Measurements from ENCODE around the gene NVL. TPM values are rescaled to one million over a fixed set of nuclear protein-coding genes. Genes with fewer than 3 reads are reported as not detected.
"Not testable (repeated sequence)": the region's sequence is repeated elsewhere in the genome, so short reads cannot be mapped to it uniquely, and the experiment has no call there.

Gene NVL
- total RNA-seq, 1 donor from 2014 or later, result 22.3 TPM

DNA sequence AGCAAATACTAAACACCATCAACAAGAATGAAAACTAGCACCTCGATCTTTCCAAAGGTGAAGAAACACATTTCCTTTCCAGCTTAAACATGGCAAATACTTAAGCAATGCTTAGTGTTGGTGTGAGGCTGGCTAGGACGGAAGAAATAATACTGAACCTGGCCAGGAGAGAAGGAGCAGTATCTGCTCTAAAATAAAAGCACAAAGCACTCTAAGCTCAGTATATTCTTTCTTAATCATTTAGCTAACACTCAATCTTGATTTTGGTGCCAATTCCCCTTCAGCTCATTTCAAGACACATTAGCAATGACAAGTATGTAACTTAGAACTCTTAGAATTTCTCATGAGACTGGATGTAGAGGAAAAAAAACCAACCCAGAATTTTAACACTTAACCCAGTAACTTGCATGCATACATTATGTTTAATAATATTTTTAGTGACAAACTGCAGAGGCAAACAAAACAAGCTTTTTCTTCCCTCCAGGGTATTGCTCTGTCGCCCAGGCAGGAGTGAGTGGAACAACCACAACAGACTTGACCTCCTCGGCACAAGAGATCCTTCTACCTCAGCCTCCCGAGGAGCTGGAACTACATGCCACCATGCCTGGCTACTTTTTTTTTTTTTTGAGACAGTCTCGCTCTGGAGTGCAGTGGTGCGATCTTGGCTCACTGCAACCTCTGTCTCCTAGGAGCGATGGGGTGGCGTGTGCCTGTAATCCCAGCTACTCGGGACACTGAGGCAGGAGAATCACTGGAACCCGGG is 92.7 kb downstream of the NVL start:
- DNase-seq (ENCODE audit: low read depth in 2 of 2), result no peak

DNA sequence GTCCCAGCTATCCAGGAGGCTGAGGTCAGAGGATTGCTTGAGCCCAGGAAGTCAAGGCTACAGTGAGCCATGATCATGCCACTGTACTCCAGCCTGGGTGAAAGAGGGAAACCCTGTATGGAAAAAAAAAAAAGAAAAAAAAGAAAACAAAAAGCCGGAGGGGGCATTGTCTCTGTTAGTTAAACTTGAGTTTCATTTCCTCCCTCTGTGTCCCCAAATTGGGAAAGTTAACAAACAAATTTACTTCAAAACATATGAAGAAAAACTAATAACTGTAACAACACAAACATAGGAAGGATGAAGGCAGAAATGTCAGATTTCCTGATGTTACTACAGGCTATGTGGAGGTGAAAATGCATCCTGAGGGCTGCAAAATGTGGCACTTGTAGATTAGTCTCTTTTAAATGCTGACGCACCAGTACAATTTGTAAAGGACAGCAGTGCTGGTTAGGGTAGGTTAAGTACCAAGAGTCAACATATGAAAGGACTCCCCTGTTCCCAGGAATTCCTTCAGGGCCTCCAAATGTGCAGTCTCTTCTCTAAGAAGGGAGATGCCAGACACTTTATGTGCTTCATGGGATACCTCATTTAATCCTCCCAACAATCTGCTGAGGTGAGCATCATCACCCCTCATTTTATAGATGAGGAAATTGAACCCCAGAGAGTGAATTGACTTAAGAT is 94.0 kb downstream of the NVL start:
- no peak for DNase-seq (ENCODE audit: low read depth in 2 of 2)

DNA sequence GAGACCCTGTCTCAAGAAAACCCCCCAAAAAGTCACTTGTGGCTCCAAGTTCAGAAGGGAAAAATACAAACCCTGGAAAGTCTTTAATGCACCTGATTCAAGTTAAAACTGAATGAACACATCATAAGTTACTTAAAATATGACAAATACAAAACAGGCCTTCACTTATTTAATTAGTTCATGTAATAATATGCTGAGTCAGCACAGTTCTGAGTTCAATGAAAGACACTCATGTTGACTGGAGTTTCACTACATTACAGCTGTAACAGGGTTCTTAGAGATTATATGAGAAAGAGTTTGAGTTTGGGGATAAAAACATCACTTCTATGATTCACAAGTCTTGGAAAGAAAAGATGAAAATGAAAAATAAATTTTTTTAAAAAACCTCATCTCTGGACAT is 96.0 kb downstream of the NVL start:
- DNase-seq (ENCODE audit: low read depth in 2 of 2), result no peak

DNA sequence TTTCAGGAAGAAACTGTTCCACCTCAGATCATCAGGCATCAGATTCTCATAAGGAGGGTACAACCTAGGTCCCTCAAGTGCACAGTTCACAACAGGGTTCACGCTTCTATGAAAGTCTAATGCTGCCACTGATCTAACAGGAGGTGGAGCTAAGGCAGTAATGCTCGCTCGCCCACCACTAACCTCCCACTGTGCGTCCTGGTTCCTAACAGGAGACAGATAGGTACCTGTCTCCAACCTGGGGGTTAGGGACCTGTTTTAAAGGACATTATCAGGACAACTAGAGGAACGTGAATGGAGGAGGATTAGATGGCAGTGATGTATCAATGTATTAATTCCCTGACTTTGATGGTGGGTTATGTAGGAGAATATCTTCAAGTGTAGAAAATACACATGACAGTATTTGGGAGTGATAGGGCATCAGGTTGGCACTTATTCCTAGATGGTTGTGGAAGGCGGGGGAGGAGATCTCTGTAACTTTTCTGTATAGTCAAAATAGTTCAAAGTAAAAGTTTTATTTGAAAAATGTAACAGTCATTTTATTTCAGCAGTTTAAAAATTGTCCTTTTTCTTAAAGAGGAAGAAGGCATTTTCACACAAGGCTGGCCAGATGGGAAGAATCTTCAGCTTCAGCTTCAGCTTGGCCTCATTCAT is 103.0 kb downstream of the NVL start:
- no peak for DNase-seq (ENCODE audit: low read depth in 2 of 2)

DNA sequence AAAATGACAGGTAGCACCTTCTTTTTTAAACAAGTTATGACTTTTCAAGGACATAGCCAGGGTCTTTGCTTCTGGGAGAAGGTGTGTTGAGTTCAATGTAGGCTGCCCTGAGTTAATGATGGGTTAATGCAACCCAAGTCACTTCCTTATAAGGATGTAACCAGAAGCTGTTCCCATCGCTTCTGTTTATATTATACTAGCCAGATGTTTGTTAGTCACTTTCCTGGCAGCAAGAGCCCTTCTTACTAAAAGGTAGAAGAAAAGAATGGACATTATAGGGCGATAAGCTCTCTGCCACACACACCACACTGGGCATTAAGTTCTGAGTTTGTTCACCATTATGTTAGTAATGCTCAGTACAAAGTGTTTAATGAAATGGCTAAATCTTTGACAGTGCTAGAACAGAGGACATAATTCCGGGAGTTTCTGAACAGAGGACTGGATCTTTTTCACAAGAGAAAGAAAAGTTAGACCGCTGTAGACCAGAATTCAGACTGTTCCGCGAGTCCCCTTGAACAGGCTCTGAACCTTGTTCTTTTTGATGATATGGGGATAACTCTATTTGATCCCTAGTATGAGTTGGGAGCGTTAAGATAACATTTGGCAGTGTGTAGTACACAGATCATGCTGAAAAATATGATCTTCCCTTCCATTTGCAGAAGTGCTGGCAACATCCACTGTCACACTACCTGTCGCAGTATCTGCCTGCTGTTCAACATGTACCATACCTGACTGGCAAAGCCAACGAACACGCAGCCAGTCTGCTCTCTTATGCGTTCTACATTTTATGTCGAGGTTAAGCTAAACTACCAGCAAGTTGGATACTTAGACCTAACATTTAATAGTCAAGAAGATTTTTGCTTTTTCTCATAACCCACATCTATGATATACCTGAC is 105.9 kb downstream of the NVL start:
- DNase-seq (ENCODE audit: low read depth in 2 of 2), result peak in 1 of 2 donors; percentile 76

DNA sequence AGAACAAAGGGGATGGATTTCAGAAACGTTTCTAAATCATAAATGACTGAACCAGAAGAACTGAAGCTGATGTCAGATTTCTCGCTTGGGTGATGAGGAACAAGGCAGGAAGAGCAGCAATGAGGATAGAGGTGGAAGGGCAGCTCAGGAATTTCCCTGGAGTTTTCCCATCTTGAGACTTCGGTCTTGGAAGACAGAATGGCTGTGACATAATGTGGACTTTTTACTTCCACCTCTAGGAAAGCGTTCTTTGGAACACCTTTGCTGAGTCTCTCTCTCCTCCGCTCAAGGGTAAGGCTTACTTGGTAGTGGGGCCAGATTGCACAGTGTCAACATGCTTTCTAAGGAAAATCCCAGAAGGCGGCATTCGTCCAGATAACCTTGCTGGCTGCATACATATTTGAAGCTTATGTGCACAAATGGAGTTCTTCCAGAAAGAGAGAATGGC is 110.3 kb downstream of the NVL start:
- peak in 1 of 2 donors; percentile 22 for DNase-seq (ENCODE audit: low read depth in 2 of 2)

DNA sequence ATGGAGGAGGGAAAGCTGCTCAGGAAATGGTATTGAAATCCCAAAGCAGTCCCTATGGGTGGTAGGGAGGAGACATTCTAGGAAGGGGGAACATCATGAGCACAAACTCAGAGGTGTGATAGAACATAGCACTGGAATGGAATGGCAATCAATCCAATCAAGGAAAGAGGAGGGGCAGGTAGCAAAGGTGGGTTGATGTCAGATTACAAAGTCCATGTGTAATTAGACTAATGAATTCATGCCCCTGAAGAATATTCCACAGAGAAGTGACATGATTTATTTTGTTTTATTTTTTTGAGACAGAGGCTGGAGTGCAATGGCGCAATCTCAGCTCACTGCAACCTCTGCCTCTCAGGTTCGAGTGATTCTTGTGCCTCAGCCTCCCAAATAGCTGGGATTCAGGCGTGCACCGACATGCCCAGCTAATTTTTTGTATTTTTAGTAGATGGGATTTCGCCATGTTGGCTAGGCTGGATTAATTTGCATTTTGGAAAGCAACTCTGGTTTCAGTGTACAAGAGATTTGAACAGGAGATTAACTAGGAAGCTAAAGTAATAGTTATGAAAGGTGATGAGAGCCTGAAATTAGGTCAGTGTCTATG is 110.9 kb downstream of the NVL start:
- no peak for DNase-seq (ENCODE audit: low read depth in 2 of 2)

DNA sequence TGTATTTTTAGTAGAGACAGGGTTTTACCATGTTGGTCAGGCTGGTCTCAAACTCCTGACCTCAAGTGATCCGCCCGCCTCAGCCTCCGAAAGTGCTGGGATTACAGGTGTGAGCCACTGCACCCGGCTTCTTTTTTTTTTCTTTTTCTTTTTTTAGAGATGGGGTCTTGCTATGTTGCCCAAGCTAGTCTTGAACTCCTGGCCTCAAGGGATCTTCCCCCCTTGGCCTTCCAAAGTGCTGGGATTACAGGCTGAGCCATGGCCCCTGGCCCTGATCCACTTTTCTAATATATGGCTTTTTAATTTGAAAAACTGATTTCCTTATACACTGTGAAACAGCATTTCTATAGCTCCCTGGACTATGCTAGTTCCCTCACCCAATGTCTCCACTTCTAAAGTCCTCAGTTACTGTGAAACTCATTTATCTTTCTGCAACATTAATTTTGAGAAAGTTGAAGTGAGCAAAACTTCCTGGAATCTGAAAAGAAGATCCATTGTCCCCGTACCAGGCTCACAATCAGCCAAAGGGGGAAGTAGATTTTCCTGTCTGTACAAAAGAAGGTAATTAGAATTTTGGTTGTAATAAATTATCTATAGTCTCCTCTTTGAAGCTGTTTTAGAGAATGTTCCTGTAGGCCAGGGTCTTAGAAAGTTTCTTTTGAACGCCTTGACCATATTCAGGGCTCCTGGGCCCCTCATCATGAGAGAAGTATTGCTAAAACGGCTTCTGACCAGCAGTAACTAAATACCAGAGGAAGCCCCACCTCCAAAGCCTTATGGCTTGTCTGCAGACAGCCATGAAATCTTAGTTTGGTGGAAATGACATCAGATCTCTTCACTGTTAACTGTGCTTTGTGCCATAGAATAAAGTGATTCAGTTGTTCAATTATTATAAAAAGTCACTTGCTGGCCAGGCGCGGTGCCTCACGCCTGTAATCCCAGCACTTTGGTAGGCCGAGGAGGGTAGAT is 112.0 kb downstream of the NVL start:
- DNase-seq (ENCODE audit: low read depth in 2 of 2), result no peak

DNA sequence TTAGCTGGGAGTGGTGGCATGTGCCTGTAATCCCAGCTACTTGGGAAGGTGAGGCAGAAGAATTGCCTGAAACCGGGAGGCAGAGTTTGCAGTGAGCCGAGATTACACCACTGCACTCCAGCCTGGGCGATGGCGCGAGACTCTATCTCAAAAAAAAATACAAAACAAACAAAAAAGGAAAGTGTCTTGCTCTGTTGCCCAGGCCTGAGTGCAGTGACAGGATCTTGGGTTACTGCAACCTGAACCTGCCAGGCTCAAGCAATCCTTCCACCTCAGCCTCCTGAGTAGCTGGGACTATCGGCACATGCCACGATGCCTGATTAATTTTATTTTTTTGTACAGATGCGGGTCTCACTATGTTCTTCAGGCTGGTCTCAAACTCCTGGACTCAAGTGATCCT is 113.6 kb downstream of the NVL start:
- DNase-seq (ENCODE audit: low read depth in 2 of 2), result no peak

DNA sequence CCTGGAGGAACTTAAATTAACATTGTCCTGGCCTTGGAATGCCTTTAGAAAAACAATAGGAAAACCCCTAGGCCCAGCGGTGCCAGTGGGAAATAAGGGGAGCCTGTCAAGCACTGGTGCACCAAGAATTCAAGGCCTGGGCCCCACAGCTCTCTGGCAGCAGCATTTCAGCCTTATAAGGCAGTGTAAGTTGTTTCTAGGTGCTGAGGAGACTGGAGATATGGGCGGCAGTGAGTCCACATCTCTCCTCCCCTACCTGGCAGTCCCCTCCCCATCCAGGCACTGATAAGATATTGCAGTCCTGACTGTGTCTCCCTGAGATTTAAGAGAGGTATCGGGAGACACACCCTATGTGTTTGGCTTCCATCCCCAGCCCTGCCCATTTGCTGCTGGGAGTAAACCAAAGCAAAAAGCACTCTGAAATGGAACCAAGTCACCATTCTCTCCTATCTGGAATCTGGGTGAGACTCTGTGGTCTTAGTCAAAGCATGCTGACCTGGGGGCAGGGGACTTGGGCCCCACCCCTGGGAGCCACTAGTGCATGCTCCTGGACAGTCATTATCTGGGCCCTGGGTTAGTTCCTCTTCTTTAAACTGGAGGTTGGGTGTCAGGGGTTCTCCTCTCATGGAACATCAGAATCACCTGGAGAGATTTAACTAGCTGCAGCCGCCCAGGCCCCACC is 116.4 kb downstream of the NVL start:
- DNase-seq (ENCODE audit: low read depth in 2 of 2), result no peak

DNA sequence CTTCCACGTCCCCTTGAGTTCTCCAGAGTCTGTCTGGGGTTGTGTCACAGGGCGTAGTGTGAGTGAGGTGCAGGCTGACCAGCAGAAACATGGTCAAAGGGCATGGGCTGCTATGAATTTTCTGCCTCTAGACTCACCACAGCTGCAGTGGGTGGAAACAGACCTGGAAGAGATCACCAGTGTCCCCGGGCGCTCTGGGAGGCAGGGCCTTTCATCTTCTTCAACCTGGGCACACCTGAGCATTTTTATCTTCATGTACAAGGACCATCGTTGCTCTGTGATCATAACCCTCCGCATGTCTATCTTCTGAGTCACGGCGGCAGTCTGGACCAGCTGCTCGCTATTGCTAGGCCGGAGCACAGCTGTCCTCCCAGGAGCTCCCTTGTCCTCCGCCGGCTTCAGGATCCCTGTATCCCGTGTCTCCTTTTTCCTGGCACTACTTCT is 117.3 kb downstream of the NVL start:
- no peak for DNase-seq (ENCODE audit: low read depth in 2 of 2)

DNA sequence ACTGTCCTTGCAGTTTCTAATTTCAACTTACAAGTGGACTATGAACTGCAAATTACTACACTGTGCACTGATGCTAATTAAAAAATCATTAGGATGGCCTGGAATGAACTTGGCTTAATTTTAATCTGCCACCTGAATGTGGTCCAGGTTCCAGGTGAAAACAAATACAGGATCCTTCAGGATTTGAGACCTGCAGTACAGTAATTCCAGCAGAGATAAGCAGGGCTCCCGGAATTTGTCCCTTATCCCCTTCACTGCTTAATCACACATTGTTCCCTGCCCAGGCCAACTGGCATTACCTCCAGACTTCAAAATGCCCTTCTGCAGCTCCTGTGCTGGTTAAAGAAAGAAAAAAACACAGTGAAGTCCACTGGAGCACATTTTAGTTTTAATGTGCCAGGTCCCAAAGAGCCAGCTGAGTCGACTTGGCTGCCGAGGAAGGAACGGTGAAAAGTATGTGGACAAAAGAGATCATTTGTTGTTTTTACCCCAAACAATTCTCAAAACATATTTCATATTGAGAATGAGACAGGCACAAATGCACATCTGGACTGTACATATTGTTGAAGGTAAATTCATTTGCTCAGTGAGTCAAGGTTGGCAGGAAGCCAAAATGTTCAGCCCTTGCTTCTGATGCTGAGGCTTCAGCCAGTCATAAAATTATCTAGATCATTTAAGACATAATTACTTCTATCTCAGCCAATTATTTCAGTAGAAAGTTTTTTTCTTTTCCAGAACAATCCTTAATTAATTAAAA is 118.6 kb downstream of the NVL start:
- peak; percentile 54 to 86 for DNase-seq (ENCODE audit: low read depth in 2 of 2)

DNA sequence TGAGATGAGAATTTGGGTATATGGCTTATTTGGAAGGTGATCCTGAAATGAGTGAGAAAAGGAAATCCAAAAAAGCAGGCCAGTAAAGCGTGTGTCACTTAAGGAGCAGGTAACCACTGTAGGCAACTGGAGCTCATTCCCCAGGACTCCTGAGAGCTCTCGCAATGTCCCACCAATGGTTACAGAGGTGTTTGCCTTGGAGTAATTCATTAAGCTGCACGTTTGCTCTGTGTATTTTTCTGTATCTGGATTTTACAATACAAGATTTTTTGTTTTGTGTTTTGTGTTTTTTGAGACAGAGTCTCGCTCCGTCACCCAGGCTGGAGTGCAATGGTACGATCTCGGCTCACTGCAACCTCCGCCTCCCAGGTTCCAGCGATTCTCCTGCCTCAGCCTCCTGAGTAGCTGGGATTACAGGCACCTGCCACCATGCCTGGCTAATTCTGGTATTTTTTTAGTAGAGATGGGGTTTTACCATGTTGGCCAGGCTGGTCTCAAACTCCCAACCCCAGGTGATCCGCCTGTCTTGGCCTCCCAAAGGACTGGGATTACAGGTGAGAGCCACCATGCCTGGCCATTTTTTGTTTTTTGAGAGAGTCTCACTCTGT is 123.9 kb downstream of the NVL start:
- not testable (repeated sequence) for DNase-seq (ENCODE audit: low read depth in 2 of 2)

DNA sequence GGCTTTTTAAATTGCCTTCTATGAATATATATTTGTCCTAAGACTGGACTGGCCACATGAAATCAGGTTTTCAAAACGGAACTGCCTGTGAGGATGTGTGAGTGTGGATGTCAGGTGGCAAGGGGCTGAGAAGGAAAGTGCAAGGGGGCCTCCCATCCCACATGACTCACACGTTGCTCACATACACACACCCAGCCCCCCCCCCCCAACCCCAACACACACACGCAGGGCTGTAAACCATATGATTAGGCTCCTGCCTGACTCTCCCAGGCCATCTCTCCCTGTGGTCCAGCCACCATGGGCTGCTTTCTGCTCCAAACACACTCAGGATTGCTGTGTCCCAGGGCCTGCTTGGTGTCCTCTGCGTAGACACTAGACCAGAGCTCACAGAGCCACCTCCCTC is 124.5 kb downstream of the NVL start:
- peak in 1 of 2 donors; percentile 87 for DNase-seq (ENCODE audit: low read depth in 2 of 2)

DNA sequence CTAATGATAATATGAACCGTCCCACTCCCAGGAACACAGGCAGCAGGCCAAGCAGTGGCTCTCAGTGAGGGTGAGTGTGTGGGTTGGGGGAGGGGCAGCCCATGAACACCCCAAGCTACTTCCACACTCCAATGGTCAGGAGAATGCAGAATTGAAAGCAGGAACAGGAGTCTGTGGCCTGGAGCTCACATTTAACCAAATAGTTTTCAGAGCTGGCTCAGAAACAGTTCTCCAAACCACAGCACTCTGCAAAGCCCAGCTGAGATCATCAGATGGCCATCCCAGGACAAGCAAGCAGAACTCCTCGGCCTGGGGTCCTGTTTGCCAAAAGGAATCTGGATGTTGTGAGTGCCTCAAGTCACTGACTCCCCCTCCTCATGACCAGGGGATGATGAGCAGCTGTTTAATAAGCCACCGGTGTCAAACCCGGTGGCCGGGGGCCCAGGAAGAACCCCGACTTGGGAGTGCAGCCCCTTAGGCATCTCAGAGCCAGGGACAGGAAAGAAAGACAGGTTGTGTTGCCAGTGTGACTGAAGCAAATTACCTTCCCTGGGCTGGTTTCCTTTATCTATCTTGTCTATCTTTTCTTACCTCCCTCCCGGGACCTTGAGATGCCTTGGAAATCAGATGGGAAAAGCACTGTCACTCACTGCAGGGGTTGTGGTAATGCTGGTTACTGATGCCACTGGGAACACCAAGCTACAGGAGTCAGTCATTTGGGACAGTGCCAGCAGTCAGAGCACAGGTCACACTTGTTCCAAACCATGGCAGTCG is 126.5 kb downstream of the NVL start:
- peak; percentile 50 to 56 for DNase-seq (ENCODE audit: low read depth in 2 of 2)

DNA sequence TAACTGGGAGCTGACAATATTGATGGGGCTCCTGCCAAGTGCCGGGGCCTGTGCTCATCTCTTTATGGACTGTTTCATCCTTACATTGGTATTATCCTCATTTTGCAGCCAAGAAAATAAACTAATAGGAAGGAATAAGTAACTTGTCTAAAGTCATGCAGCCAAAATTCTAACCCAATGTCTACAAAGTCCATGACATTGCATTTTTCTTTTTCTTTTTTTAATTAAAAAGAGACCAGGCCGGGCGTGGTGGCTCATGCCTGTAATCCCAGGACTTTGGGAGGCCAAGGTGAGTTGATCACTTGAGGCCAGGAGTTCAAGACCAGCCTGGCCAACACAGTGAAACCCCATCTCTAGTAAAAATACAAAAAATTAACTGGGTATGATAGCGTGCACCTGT is 128.1 kb downstream of the NVL start:
- no peak for DNase-seq (ENCODE audit: low read depth in 2 of 2)

DNA sequence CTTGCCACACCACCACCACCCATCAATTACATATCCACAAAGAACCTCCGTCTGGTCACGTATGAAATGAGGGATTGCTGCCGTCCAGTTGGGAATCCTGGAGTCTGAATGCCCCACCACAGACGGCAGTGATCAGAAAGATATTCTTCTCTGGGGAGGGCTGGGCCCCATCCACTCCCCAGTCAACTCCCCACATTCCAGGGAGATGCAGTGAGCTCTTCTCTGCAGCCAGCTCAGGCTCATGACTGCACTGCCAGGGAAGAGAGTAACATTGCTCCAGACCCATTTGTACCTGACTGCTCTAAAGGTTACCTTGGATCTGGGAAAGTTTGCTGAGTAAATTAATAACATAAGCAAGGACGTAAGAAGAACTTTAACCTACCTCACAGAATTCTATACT is 128.6 kb downstream of the NVL start:
- DNase-seq (ENCODE audit: low read depth in 2 of 2), result no peak
